Smooth muscle cell (in vitro differentiated cells): Measurements from ENCODE around the gene SPSB4. TPM values are rescaled to one million over a fixed set of nuclear protein-coding genes. Genes with fewer than 3 reads are reported as not detected.

Source experiments
- DNase-seq: peaks from one replicate; lab custom pipeline; 2025; ENCODE audit not compliant: unreplicated experiment; lab: John Stamatoyannopoulos, UW
- H2AFZ ChIP-seq: fragments of 200-600 bp; sonication (generic); 2 replicates; pipeline ENCODE4 v1.6.0; 2016; ENCODE audit warnings: antibody characterized with exemption, low read depth, mild to moderate bottlenecking
- H3F3A ChIP-seq: fragments of 200-600 bp; sonication (generic); 2 replicates; pipeline ENCODE4 v1.6.0; 2017; ENCODE audit warnings: antibody characterized with exemption, low read depth
- H3K27ac ChIP-seq: fragments of 200-600 bp; sonication (generic); 2 replicates; pipeline ENCODE4 v1.5.1; 2016; ENCODE audit warnings: low read depth, mild to moderate bottlenecking
- H3K27me3 ChIP-seq: fragments of 200-600 bp; sonication (generic); 2 replicates; pipeline ENCODE4 v1.6.1; 2016; ENCODE audit warnings: low read depth, mild to moderate bottlenecking
- H3K36me3 ChIP-seq: fragments of 200-600 bp; sonication (generic); 2 replicates; pipeline ENCODE4 v1.5.1; 2016; ENCODE audit warnings: low read depth
- H3K4me1 ChIP-seq: fragments of 200-600 bp; sonication (generic); 2 replicates; pipeline ENCODE4 v1.5.1; 2016; ENCODE audit warnings: low read depth
- H3K4me2 ChIP-seq: fragments of 200-600 bp; sonication (generic); 2 replicates; pipeline ENCODE4 v1.6.0; 2016; ENCODE audit warnings: mild to moderate bottlenecking
- H3K4me3 ChIP-seq: fragments of 200-600 bp; sonication (generic); 2 replicates; pipeline ENCODE4 v1.5.1; 2016; ENCODE audit warnings: mild to moderate bottlenecking
- H3K79me2 ChIP-seq: fragments of 200-600 bp; sonication (generic); 2 replicates; pipeline ENCODE4 v1.6.0; 2016; ENCODE audit warnings: low read depth, mild to moderate bottlenecking
- H3K9ac ChIP-seq: fragments of 200-600 bp; sonication (generic); 2 replicates; pipeline ENCODE4 v1.6.0; 2016; ENCODE audit warnings: low read depth
- H3K9me3 ChIP-seq: fragments of 200-600 bp; sonication (generic); replicated peaks from 2 replicates; pipeline ENCODE4 v1.5.1; 2016; ENCODE audit warnings: low read depth
- H4K20me1 ChIP-seq: fragments of 200-600 bp; sonication (generic); 2 replicates; pipeline ENCODE4 v1.6.0; 2016; ENCODE audit warnings: low read depth
- WGBS: methylation state at CpG from one replicate; pipeline ENCODE4 v1.1.7; 2016; ENCODE audit warnings: low lambda C conversion rate; 5-methylcytosine and 5-hydroxymethylcytosine counted together
- polyA plus RNA-seq: library from polyadenylated mRNA; unstranded; fragments of >200 nt; fragmentation: Nextera tagmentation; extraction: Ambion mirVana; gene quantifications from 2 replicates; pipeline ENCODE4 v1.2.1, GENCODE V29; 2016
- total RNA-seq: library from RNA; depleted of rRNA; stranded (reverse); fragments of >200 nt; gene quantifications from 2 replicates; pipeline ENCODE4 v1.2.3, GENCODE V29; 2014
- TF ChIP-seq, protein P1 (sequence below): fragments of 200-600 bp; sonication (generic); IDR thresholded peaks from 2 replicates; pipeline ENCODE4 v1.5.1; 2017; ENCODE audit warnings: borderline replicate concordance, mild to moderate bottlenecking, antibody characterized with exemption; ENCODE audit not compliant: insufficient read depth, poor library complexity, severe bottlenecking

SPSB4 gene
- total and polyA plus RNA-seq, 2 experiments from 2014 or later = 1.8 to 3.9 TPM

DNA sequence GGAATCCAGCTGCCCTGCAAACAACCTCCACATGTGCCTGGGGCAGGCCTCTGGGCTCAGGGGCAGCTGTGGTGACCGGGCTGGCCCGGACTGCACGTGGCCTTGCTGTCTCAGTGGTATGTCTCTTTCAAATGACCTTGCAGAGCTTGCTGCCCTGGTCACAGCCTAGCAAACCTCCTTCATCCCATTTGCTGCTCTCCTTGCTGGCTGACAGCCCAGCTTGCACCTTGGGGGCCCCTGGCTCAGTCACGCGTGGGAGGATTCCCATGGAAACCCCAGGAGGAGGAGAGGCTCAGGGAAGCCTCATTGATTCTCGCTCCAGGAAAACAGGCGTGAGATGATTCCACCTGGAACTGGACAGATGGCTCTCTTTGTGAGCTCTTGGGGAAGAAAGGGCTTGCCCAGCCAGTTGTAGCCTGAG lies 5.6 kb downstream of the SPSB4 start:
- DNase-seq = no peak
- Histone ChIP-seq H3K27me3 (no peaks in the 10 kb centered on the region), H2AFZ (no peak overlapping the region), H3K9ac (no peak overlapping the region), H3K4me1 (peaks cover 26% of the 10 kb centered on the region), H3K36me3 (no peaks in the 10 kb centered on the region), H3K9me3 (no peaks in the 10 kb centered on the region), H4K20me1 (no peaks in the 10 kb centered on the region), H3K4me3 (no peak overlapping the region), H3K4me2 (peak overlapping the region; percentile 3), H3F3A (no peaks in the 10 kb centered on the region), H3K27ac (no peak overlapping the region), H3K79me2 (peaks cover 19% of the 10 kb centered on the region)
- TF ChIP-seq, protein P1, sequence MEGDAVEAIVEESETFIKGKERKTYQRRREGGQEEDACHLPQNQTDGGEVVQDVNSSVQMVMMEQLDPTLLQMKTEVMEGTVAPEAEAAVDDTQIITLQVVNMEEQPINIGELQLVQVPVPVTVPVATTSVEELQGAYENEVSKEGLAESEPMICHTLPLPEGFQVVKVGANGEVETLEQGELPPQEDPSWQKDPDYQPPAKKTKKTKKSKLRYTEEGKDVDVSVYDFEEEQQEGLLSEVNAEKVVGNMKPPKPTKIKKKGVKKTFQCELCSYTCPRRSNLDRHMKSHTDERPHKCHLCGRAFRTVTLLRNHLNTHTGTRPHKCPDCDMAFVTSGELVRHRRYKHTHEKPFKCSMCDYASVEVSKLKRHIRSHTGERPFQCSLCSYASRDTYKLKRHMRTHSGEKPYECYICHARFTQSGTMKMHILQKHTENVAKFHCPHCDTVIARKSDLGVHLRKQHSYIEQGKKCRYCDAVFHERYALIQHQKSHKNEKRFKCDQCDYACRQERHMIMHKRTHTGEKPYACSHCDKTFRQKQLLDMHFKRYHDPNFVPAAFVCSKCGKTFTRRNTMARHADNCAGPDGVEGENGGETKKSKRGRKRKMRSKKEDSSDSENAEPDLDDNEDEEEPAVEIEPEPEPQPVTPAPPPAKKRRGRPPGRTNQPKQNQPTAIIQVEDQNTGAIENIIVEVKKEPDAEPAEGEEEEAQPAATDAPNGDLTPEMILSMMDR = no peak
- WGBS = 60% methylated on average over 7 of the region's 7 CpGs

DNA sequence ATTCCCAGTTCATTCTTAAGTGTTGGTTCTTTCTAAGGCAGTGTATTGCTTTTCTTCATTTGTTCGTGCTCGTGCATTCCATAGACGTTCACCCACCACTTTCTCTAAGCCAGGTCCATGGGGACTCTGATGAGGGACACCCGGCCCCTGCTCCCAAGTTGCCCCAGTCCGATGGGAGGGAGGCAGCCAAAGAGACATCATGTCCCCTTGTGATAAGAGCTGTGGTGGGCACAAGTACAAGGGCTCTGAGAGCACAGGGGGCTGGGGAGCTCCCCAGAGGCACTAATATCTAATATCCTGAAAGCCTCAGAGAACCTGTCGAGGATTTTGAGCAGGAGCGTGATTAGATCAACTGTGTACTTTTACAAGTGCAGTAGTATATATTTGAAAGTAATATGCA lies 6.3 kb downstream of the SPSB4 start:
- Histone ChIP-seq H2AFZ (no peak overlapping the region), H3K27ac (no peak overlapping the region), H3F3A (no peaks in the 10 kb centered on the region), H3K4me2 (peak overlapping the region; percentile 3), H3K27me3 (no peaks in the 10 kb centered on the region), H3K4me1 (peaks cover 22% of the 10 kb centered on the region), H4K20me1 (no peaks in the 10 kb centered on the region), H3K36me3 (no peaks in the 10 kb centered on the region), H3K9ac (no peak overlapping the region), H3K79me2 (peaks cover 26% of the 10 kb centered on the region), H3K4me3 (no peak overlapping the region), H3K9me3 (no peaks in the 10 kb centered on the region)
- TF ChIP-seq, protein P1 = no peak
- DNase-seq = no peak
- WGBS = 84% methylated on average over 7 of the region's 7 CpGs

DNA sequence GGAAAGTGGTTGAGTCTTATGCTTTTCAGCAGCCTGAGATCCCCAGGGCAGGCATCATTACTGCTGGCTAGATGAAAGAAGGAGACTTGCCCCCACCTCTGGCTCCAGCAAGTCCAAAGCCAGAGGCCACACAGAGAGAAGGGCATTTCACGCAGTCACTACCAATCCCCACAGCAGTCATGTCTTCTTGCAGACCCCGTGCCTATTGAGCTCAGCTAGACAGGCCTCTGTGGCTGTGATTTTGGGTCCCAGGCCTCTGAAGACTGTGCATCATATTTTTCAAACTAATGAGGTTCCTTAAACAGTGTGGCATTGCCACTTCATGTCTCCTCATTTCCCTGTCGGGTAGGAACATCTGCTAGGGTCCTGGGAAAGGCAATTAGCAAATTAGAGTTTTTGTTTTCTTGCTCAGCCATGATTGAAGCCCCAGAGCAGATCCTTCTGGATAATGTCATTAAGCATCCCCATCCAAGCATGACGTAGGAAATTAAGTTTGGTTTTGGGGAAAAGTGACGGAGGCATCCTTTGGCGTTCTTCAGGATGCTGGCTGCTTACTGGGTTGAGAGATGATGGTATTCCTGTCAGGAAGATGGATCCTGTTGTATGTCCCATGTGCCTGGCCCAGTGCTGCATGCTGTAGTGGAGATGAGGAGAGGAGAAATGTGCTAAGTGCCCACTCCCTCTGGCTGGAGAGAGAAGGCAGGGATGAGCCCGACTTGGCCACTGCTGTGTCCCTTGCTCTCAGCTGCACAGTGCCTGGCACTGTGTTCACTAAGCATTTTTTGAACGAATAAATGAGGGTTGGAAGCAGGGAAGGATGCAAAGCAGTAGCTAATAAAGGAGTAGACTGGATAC lies 7.0 kb downstream of the SPSB4 start:
- Histone ChIP-seq H4K20me1 (no peaks in the 10 kb centered on the region), H2AFZ (no peak overlapping the region), H3K4me2 (no peak overlapping the region), H3K79me2 (peaks cover 23% of the 10 kb centered on the region), H3K36me3 (no peaks in the 10 kb centered on the region), H3K9me3 (no peaks in the 10 kb centered on the region), H3F3A (no peaks in the 10 kb centered on the region), H3K27ac (no peak overlapping the region), H3K9ac (no peak overlapping the region), H3K4me3 (no peak overlapping the region), H3K4me1 (peaks cover 14% of the 10 kb centered on the region), H3K27me3 (no peaks in the 10 kb centered on the region)
- WGBS = 95% methylated on average over 8 of the region's 8 CpGs
- TF ChIP-seq, protein P1 = no peak
- no peak for DNase-seq
